ENCODE results near the gene LITAFD.
"Not testable (repeated sequence)": the region's sequence is repeated elsewhere in the genome, so short reads cannot be mapped to it uniquely, and the experiment has no call there.

LITAFD gene

GRCh38 chr16:8882041-8882617 lies at the start of gene LITAFD:
TSS of gene LITAFD (plus strand) at chr16:8882351. CDS start at chr16:8884356, 2,005 bp downstream.
- in situ Hi-C loops (cut with MboI; ENCODE audit: low sequenced_read_pairs) = loop anchor here (10.0 kb wide), 1 partner anchor 317 kb away; no protein-coding TSS in a partner anchor

GRCh38 chr16:8832717-8833105 lies 49.4 kb upstream of the LITAFD start:
- in situ Hi-C loops (cut with MboI; ENCODE audit: low sequenced_read_pairs) = no loop called here

GRCh38 chr16:8836797-8837196 lies 45.4 kb upstream of the LITAFD start:
- in situ Hi-C loops (cut with MboI; ENCODE audit: low sequenced_read_pairs) = not testable (repeated sequence)

DNA sequence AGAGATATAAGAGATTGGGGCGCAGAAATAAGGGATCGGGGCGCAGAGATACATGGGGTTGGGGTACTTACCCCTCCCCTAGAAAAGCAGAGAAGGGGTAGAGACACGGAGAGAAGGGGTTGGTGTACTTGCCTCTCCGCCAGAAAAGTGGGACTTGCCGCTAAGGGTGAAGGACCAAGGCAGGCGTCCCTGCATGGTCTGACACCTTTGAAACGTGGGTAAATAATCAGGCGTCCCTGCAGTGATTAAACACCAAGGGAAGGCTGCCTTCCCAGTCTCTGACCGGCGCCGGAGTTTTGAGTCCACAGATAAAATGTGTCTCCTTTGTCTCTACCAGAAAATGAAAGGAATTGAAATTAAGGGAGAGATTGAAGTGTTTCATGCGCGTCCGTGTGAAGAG lies 44.6 kb upstream of the LITAFD start:
- in situ Hi-C loops (cut with MboI; ENCODE audit: low sequenced_read_pairs) = not testable (repeated sequence)

- in situ Hi-C loops (cut with MboI; ENCODE audit: low sequenced_read_pairs) = not testable (repeated sequence)
These were observed 40.1 kb upstream of the LITAFD start for GRCh38 chr16:8842016-8842415.

DNA sequence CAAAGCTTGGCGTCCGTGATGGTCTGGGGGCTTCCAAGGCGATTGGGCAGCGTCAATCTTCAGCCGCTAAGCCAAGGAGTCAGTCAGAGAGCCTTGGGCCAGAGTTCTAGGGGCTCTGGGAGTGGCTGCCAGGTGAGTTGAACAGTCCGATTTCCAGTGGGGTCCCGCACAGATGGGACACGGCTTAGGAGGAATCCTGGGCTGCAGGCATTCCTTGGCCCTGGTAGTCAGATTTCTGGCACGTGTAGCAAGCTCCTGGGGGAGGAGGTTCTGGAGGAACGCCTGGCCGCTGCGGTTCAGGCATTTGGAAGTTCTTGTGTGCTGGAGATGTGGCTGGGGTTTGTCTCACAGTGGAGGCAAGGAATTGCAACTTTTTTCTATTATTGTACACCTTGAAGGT lies 38.9 kb upstream of the LITAFD start:
- in situ Hi-C loops (cut with MboI; ENCODE audit: low sequenced_read_pairs) = not testable (repeated sequence)

DNA sequence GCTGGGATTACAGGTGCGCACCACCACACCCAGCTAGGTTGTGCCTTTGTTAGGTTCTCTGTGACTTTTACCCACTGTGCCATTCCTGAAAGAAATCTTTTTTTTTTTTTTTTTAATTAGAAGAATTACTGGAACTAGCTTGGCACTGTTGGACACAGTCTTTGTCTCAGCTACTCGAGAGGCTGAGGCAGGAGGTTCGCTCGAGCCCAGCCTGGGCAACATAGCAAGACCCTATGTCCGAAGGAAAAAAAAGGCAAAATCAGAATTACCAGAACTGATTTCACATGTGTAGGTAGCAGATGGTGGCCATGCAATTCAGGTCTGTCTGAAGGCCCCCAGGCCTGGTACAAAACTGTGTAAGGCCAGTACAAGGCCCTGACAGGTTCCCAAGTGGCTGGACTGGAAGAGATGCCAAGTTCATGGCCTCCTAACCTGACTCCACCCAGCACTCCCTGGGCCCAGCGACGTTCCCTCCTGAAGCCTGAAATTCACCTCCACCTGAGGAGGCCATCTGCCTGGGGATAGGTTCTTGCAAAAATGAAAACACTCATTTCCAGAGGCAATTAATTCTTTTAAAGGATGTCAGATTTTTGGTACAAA lies 36.4 kb upstream of the LITAFD start:
- in situ Hi-C loops (cut with MboI; ENCODE audit: low sequenced_read_pairs) = no loop called here

DNA sequence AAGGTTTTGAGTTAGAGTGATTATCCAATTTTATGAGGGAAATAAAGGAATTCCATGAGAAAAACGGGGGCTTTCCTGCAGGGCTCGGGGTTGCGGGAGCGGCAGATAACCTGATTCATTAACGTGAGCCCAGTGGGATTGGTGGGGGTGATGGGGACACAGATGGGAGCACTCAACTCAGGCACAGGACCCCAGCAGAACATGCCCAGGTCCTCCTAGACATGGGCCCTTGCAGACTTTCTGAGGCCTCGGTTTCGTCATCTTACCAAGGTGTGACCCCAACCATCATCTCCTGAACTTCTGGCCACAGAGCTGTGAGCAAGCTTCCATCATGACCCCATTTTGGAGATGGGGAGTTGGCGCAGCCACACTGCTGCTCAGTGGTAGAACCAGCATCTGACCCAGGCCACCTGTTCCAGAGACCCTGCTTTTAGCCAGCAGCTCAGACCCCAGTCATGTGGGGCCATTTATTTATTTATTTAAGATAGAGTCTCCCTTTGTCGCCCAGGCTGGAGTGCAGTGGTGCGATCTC lies 35.7 kb upstream of the LITAFD start:
- in situ Hi-C loops (cut with MboI; ENCODE audit: low sequenced_read_pairs) = no loop called here

- in situ Hi-C loops (cut with MboI; ENCODE audit: low sequenced_read_pairs) = no loop called here
These were observed 35.0 kb upstream of the LITAFD start for GRCh38 chr16:8847145-8847544.

GRCh38 chr16:8847623-8848022 lies 34.5 kb upstream of the LITAFD start:
- in situ Hi-C loops (cut with MboI; ENCODE audit: low sequenced_read_pairs) = no loop called here

GRCh38 chr16:8848231-8848938 lies 33.8 kb upstream of the LITAFD start:
- in situ Hi-C loops (cut with MboI; ENCODE audit: low sequenced_read_pairs) = no loop called here

DNA sequence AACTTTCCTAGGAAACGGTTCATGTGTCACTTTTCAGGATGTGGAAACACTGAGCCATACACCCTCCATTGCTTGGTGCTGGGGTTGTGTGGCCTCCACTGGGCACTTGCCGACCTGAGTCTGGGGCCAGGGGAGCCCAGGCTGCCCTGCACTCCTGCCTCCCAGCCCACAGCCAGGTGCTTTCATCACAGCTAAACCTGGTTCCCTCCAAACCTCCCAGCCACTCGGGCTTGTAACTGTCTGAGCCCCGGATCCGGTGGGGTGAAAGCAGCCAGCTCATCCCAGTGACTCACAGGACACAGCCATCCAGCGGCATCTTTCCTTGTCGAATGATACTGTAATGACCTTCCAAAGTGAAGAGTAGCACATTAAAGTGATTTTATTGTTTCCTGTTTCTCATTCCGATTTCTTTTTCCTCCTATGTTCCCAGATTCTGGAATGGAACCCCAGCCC lies 33.2 kb upstream of the LITAFD start:
- in situ Hi-C loops (cut with MboI; ENCODE audit: low sequenced_read_pairs) = no loop called here

DNA sequence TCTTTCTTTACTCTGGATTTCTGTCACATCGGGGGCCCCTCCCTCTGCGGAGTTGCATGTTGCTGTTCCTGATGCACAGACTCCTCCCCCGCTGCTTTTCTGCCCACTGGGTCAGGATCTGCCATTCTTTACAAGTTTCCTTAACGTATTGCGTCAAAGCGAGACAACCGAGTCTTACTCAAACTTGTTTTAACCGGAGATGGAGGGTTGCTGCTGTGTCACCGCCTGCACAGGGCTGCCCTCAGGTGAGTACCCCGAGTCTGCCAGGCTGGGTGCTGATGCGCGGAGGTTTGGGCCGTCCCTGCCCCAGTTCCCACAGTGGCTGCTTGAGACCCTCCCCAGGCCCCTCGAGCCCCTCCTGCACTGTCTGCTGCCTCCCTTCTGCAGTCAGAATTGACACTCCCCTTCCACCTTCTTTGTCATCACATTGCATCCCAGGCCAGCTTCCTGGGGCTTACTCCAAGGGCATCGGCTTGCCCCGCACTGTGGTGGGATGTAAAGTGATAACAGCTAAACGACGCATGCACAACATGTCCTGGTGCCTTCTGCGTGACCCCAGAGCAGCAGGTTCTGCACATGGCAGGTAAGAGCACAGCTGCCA lies 32.6 kb upstream of the LITAFD start:
- in situ Hi-C loops (cut with MboI; ENCODE audit: low sequenced_read_pairs) = no loop called here

- in situ Hi-C loops (cut with MboI; ENCODE audit: low sequenced_read_pairs) = no loop called here
These were observed 31.8 kb upstream of the LITAFD start for GRCh38 chr16:8850279-8850885.

DNA sequence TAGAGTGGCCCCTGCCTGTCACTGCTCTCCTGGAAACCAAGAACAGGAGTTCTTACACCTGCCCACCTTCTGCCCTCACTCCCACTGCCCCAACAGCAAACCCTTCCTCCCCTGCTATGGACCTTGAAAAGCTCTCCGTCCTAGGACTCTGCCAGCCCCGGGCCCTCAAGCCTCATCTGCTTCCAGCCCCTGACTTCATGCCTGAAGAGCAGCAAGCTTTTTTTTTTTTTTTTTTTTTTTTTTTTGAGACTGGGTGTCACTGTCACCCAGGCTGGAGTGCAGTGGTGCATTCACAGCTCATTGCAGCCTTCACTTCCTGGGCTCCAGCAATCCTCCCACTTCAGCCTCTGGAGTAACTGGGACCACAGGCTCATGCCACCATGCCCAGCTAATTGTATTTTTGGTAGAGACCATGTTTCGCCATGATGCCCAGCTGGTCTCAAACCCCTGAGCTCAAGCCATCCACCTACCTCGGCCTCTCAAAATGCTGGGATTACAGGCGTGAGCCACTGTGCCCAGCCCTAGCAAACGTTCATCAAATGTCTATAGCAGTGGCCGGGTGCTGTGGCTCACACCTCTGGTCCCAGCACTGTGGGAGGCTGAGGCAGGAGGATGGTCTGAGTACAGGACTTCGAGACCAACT lies 30.3 kb upstream of the LITAFD start:
- in situ Hi-C loops (cut with MboI; ENCODE audit: low sequenced_read_pairs) = no loop called here

- in situ Hi-C loops (cut with MboI; ENCODE audit: low sequenced_read_pairs) = no loop called here
These were observed 29.6 kb upstream of the LITAFD start for GRCh38 chr16:8852534-8852933.

DNA sequence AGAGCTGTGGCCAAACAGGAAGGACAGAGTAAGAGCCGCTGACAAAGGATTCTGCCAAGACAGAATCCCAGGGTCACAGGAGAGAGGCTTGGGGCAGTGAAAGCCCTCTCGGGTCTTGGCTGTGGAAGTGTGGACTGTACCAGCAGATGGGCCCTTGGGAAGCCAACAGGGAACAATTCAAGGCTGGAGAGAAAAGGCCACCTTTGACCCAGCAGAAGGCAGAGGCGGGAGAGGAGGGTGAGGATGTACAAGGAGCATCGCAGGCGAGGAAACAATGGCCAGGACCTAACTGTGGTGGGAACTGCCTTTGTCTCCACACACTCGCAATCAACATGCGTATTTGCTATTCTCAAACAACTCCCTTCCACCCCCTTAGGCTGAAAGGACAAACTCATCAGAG lies 29.0 kb upstream of the LITAFD start:
- in situ Hi-C loops (cut with MboI; ENCODE audit: low sequenced_read_pairs) = no loop called here

GRCh38 chr16:8853611-8854010 lies 28.5 kb upstream of the LITAFD start:
- in situ Hi-C loops (cut with MboI; ENCODE audit: low sequenced_read_pairs) = no loop called here

DNA sequence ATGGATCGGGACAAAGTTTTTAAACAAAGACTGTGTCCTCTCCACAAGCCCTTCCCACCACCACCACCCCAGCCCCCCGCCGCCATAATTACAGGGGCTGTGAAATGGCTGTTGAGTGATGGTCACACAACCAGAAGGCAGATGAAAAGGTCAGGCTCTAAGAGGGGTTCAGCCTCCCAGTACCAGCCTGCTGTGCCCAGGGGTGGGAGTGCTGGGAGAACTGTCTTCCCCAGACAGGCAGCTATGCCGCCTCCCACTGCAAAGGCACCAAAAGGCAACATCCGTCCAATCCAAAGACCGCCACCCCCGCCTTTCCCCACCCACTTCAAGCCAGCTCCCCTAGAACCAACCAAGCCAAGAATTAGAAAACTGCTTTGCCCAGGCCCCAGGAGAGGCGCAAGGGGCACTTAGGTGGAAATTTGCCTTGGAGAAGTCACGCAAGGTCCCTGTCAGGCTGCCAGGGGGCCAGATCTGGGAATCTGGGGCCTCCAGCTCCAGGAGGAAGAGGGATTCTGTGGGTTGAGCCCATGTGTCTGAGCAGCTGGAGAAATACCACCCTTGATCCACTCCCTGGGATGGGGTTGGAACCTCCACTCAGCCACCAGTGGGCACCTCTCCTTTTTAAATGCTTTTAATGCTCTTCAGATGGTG lies 27.7 kb upstream of the LITAFD start:
- in situ Hi-C loops (cut with MboI; ENCODE audit: low sequenced_read_pairs) = no loop called here

Data from HL-60/S4 treated with retinoic acid at 250 ng/mL for 4 days and 3 days (cell line).